Fibroblast of skin of abdomen (primary cell): ENCODE results near the gene SCGB3A2. TPM values are rescaled to one million over a fixed set of nuclear protein-coding genes. Genes with fewer than 3 reads are reported as not detected.

ENCODE experiments used
- DNase-seq: peaks from one replicate; pipeline ENCODE4 v3.0.0-alpha.2; 2013
- polyA plus RNA-seq, 2 experiments: library from polyadenylated mRNA; unstranded; fragments of 120-200 nt; gene quantifications; one replicate each; pipeline ENCODE4 v1.2.1, GENCODE V29; 2013; ENCODE audit not compliant: insufficient read length in 2 of 2

Gene SCGB3A2, protein sequence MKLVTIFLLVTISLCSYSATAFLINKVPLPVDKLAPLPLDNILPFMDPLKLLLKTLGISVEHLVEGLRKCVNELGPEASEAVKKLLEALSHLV
- not detected for polyA plus RNA-seq (2013, experiment 1 of 2; ENCODE audit: insufficient read length)
- polyA plus RNA-seq (2013, experiment 2 of 2; ENCODE audit: insufficient read length), result not detected

- no peak for DNase-seq
Measured at GRCh38 chr5:147878066-147878759, at the start of gene SCGB3A2. Gene SCGB3A2, plus strand, starts transcription at chr5:147878711. Its CDS starts 93 bp downstream, at chr5:147878804.

GRCh38 chr5:147830035-147830434 lies 48.5 kb upstream of the SCGB3A2 start:
- DNase-seq, result no peak

DNA sequence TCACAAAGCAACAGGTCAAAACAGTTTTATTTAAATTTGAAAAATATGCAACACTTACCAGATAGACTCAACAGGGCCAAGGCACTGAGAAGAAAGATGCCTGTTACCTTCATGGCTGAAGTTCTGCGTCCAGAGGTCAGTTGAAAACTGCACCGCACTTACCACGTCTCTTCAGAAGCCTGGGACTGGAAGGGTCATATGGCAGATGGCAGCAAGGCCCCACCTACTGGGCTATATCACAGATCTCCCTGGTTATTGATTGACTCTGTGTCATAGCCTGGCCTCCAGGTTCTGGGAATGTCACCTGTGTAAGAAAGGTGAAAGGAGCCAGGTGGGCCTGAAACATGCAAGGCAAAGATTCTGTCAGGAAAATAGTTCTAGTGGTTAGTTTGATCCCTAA lies 47.0 kb upstream of the SCGB3A2 start, which contains the start of gene SPINK1:
Gene SPINK1 (minus strand): TSS at position 207 of the 400 bp plus-strand sequence. CDS start 94 bp downstream, at position 113.
- DNase-seq, result no peak

DNA sequence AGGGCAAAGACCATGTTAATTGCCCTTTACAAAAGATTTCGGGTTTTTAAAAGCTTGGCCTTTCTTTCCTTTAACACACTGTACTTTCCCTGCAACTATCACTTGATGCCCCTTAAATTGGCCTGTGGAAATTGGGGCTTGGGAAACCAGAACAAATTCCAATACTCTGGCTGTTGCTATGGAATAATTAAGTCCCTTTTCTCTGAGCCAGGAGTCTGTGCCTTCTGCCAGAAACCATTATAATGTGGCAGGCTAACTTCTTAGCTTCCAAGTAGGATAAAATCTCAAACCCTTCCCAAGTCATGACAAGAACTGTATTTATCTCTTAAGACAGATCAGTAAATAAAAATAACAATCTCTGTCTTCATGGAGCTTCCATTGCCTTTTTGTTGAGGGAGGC lies 46.0 kb upstream of the SCGB3A2 start:
- no peak for DNase-seq

GRCh38 chr5:147835386-147835798 lies 43.1 kb upstream of the SCGB3A2 start:
- no peak for DNase-seq

GRCh38 chr5:147836439-147836838 lies 42.1 kb upstream of the SCGB3A2 start:
- DNase-seq, result no peak

GRCh38 chr5:147842869-147843268 lies 35.6 kb upstream of the SCGB3A2 start:
- DNase-seq, result no peak

DNA sequence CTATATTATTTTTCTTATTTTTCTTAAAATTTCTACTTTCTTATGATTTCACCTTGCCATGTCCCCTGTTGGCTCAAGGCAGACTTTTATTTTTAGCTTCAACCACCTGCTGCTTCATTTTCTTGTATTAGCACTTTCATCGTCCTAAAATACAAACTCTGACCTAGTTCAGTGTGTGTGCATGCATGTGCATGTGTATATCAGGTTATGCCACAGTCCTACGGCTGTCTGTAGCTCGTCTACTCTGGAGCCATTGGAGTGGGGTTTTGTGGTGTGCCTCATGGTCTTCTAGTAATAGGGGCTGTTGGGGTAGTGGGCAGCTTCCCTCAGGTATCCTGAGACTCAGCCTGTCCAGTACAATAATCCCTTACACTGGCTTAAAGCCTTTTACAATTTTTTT lies 33.7 kb upstream of the SCGB3A2 start:
- DNase-seq, result no peak

DNA sequence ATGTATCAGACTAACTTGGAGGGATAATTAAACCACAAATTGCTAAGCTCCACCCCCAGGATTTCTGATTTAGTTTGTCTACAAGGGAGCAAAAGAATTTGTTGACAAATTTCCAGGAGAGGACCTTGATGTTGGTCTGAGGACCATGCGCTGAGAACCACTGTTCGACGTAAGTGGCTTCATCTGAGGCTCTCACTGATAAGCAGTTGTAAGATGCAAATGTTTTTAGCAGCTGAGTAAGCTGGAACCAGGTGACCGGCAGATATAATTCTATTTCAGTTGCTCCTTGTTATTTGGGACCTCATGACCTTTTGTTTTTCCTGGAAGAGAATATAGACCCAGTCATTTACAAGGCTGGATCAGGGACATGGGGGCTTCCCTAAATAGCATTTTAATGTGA lies 32.9 kb upstream of the SCGB3A2 start:
- DNase-seq, result no peak

- no peak for DNase-seq
Measured at GRCh38 chr5:147849226-147849625, 29.3 kb upstream of the SCGB3A2 start.

DNA sequence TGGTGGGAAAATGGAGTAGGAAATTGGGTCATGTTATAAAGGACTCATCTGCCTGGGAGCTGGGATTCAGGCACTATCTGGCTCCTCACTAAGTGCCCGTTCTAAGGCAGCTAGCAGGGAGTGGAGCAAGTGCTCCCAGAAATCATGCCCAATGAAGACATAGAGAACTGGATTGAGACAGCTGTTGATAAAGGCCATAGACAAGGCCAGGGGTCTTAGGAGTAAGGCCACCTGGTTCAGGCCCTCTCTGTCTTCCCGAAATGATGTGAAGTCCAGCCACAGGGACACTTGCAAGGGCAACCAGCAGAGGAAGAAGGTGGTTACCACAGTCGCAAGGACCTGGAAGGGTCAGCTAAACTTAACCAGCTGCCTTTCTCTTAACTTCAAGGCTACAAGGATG lies 26.9 kb upstream of the SCGB3A2 start:
- DNase-seq, result no peak

DNA sequence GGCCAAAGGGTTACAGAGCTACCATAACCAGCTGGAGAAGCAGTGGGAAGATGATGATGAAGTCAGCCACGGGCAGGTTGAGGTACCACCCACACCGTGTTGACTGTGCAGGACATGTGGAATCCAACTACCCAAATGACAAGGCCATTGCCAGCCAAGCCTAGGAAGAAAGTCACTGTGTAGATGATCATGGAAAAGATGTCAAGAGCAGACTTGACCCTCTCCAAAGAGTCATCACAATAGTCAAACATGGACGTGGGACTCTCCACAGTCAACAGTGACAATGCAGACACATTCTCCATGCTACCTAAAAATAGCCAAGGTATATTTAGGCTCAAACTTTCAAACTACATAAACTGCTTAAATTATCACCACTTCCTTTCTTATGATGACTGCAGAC lies 26.1 kb upstream of the SCGB3A2 start:
- no peak for DNase-seq

GRCh38 chr5:147853372-147853987 lies 25.0 kb upstream of the SCGB3A2 start:
- no peak for DNase-seq

DNA sequence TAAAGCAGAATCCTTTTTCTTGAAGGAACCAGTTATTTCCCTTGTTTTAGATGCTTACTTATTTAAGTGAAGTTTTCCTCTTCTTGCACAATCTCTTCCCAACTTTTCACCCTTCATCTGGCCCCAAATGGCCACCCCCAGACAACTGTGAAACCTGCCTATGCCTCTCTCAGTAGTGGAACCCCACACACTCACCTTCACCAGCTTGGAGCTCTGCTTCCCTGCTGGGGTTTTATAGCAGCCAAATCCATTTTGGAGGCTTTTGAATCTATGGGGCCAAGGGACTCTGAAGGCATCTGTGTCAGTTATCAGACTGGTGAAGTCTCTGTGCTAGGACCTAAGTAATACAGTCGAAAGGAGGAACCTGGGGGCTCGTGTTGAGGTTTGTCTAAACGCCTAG lies 24.2 kb upstream of the SCGB3A2 start:
- no peak for DNase-seq

DNA sequence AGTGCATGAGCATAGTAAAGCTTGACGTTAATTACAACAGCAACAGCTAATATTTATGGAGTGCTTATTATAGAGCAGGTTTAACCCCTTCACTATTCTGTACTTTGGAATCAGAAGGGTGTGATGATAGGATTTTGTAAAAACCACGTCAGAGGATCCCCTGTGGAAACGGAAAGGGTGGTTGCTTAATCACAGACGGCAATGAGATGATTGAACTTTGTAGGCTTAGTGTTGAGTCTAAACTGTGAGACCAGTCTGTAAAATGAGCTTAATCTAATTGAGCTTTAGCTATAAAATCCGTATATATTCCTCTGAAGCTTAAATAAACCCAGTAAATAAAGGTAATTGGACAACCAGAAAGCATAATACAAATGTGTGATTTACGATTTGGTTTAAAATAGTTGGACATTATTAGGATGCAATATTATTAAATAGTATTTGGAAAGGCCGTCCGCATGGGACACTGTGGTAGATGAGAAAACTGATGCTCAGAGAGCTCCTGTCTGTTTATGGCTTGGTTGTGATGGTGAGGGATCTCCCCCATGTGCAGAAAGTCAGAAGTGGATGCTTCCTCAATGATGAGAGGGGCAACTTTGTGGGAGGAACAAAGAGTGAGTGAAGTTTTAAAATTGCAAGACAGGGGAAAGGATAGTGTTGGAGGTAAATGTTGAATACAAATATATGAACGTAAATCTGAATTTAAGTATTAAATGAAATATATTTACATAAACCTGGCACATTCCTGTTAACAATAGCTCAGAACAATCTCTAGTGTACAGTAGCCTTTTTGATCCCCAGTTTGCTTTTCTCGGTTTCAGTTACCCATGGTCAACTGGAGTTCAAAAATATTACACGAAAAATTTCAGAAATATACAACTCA lies 23.4 kb upstream of the SCGB3A2 start:
- no peak for DNase-seq

DNA sequence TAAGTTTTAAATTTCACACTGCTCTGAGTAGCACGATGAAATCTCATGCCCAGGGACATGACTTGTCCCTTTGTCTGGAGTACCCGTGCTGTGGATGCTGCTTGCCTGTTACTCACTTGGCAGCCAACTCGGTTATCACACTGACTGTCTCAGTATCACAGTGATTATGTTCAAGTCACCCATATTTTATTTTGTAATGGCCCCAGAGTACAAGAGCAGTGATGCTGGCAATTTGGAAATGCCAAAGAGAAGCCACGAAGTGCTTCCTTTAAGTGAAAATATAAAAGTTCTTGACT lies 22.8 kb upstream of the SCGB3A2 start:
- no peak for DNase-seq

DNA sequence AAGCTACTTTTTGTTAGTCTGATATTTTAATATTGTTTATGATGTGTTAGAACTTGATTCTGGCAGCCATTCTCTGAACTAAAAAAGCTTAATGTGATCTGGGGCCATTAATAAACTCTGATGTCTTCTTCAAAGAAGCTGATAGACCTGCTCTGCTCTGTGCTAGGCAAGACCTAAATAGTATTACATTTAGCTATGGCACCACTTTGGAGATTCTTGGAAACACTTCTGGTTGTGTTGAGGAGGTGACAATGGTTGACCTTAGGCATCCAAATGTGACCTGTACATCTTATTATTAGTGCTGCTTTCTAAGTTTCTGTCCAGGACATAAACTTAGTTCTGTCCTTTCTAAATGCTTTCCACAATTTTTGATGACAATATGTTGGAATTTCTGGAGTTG lies 21.7 kb upstream of the SCGB3A2 start:
- DNase-seq, result no peak

DNA sequence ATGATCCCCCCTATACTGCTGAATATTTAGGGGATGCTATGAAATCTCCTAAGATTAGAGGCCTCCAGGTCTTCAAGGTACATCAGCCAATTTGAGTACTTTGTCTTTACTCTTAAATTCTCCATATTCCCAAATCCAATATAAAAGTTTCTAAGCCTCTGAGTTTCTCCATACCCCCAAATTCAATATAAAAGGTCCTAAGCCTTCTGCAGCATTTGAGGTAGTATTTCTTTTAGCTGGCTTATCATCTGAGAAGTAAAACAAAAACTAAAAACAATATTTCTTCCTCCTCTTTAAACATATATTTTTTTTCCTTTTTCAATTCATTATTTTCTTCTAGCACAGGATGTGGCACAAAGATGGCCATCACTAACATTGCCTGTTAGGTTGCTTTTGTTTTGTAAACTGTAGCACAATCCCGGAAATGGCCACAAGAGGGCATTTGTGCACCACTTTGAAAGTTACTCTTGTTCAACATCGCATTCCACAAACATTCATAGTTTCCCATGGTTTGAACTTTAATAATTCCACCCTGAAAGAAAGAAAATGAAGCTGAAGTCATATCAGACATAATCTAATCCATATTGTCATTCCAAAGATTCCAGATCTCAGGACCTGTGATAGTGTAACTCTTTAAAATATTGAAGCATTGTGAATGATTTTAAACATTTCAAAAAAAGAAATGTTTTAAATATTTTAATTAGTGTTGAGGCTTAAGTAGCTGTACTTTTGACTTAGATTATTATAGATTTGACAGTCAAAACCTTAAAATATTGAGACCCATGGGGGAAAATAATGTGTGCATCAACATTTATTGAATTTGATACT lies 21.0 kb upstream of the SCGB3A2 start:
- DNase-seq, result peak; percentile 48

DNA sequence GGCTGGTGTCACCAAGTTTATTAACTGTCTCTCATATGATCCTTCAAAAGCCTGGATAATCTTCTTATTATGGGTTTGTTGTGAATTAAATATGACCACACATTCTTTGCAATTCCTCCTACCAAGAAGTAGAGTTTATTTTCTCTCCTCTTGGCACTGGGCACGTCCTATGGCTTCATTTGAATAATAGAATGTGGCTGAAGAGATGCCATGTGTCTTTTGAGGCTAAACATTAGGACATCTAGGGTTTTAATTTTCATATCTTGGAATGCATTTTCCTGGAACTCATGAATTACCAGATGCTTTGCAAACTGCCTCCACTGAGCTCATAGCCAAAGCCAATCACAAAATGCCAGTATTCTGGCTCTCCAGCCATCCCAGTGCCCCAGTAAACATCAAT lies 19.9 kb upstream of the SCGB3A2 start:
- DNase-seq, result no peak

GRCh38 chr5:147859962-147860640 lies 18.4 kb upstream of the SCGB3A2 start:
- DNase-seq, result no peak

DNA sequence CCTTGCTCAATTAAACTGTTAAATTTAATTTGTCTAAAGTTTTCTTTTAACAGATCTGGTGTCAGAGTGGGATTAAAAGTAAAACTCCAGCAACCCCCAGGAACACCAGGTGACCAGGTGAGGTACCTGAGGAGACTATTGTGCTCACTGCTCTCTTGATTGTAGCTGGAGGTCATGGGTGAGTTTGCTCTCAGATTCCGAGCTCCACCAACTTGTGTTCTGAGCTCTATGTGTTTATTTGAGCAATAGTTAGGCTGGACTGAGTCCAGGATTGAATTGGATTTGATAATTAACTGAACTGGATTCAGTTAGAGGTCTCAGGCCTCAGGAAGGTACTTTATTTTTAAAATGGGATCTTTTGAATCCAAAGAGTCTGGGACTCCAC lies 17.9 kb upstream of the SCGB3A2 start:
- no peak for DNase-seq
